HG03460 (cell line): ENCODE results near the gene RAB3GAP2.
"Not testable (repeated sequence)": the region's sequence is repeated elsewhere in the genome, so short reads cannot be mapped to it uniquely, and the experiment has no call there.

ENCODE experiments used
- ATAC-seq: cut with Tn5 transposase; IDR thresholded peaks from one replicate; pipeline ENCODE4 v1.9.1; 2021; ENCODE audit not compliant: unreplicated experiment

Gene RAB3GAP2

GRCh38 chr1:220272047-220272840, at the start of gene RAB3GAP2:
Gene RAB3GAP2 (minus strand): TSS chr1:220272453. CDS start chr1:220272337, 116 bp downstream.
- peak; percentile 95 for ATAC-seq

- ATAC-seq: no peak
Observed at GRCh38 chr1:220321758-220322157, 49.5 kb upstream of the RAB3GAP2 start.

- ATAC-seq: no peak
Observed at GRCh38 chr1:220320709-220321108, 48.5 kb upstream of the RAB3GAP2 start.

GRCh38 chr1:220318673-220319072, 46.4 kb upstream of the RAB3GAP2 start:
- ATAC-seq: no peak

- no peak for ATAC-seq
Observed at GRCh38 chr1:220317161-220317560, 44.9 kb upstream of the RAB3GAP2 start.

GRCh38 chr1:220316305-220316704, 44.1 kb upstream of the RAB3GAP2 start:
- no peak for ATAC-seq

GRCh38 chr1:220315070-220315839, 43.0 kb upstream of the RAB3GAP2 start:
- no peak for ATAC-seq

- no peak for ATAC-seq
Observed at GRCh38 chr1:220313576-220313975, 41.3 kb upstream of the RAB3GAP2 start.

GRCh38 chr1:220310147-220310546, 37.9 kb upstream of the RAB3GAP2 start:
- not testable (repeated sequence) for ATAC-seq

- no peak for ATAC-seq
Observed at GRCh38 chr1:220307607-220308006, 35.4 kb upstream of the RAB3GAP2 start.

GRCh38 chr1:220306339-220306738, 34.1 kb upstream of the RAB3GAP2 start:
- no peak for ATAC-seq

- ATAC-seq: no peak
Observed at GRCh38 chr1:220303871-220304270, 31.6 kb upstream of the RAB3GAP2 start.

GRCh38 chr1:220301630-220302029, 29.4 kb upstream of the RAB3GAP2 start:
- ATAC-seq: no peak

- ATAC-seq: no peak
Observed at GRCh38 chr1:220300442-220301121, 28.3 kb upstream of the RAB3GAP2 start.

- ATAC-seq: no peak
Observed at GRCh38 chr1:220299337-220299736, 27.1 kb upstream of the RAB3GAP2 start.

GRCh38 chr1:220298470-220299205, 26.4 kb upstream of the RAB3GAP2 start:
- no peak for ATAC-seq

- ATAC-seq: no peak
Observed at GRCh38 chr1:220296981-220297380, 24.7 kb upstream of the RAB3GAP2 start.

GRCh38 chr1:220294846-220295301, 22.6 kb upstream of the RAB3GAP2 start:
- ATAC-seq: no peak

- no peak for ATAC-seq
Observed at GRCh38 chr1:220291580-220291979, 19.3 kb upstream of the RAB3GAP2 start.

GRCh38 chr1:220290140-220290761, 18.0 kb upstream of the RAB3GAP2 start:
- no peak for ATAC-seq
